ENCODE measurements around the gene HCST. TPM values are rescaled to one million over a fixed set of nuclear protein-coding genes. Genes with fewer than 3 reads are reported as not detected.
"Not testable (repeated sequence)": the region's sequence is repeated elsewhere in the genome, so short reads cannot be mapped to it uniquely, and the experiment has no call there.

The HCST gene
- 0.41 TPM for total RNA-seq

GRCh38 chr19:35901854-35902661 is at the start of gene HCST:
HCST (plus strand) TSS chr19:35902529; CDS start chr19:35902594, 65 bp downstream.
- FAIRE-seq (no peak), DNase-seq (ENCODE audit: low spot score in 2 of 2) (no peak)

- FAIRE-seq: no peak
- DNase-seq (ENCODE audit: low spot score in 2 of 2): peak in 1 of 2 donors; percentile 46
These were observed 49.1 kb upstream of the HCST start for GRCh38 chr19:35853038-35853756.

GRCh38 chr19:35856546-35857149 is 45.7 kb upstream of the HCST start, which contains the start of gene KIRREL2:
KIRREL2 (plus strand) TSS chr19:35856911; CDS start chr19:35857120, 209 bp downstream.
- FAIRE-seq (no peak), DNase-seq (ENCODE audit: low spot score in 2 of 2) (no peak)

GRCh38 chr19:35858311-35858710 is 44.0 kb upstream of the HCST start:
- FAIRE-seq (no peak), DNase-seq (ENCODE audit: low spot score in 2 of 2) (no peak)

- no peak for FAIRE-seq
These were observed 42.9 kb upstream of the HCST start for GRCh38 chr19:35859414-35859813.

GRCh38 chr19:35860436-35860817 is 41.9 kb upstream of the HCST start:
- FAIRE-seq (no peak), DNase-seq (ENCODE audit: low spot score in 2 of 2) (no peak)

More at GRCh38 chr19:35859414-35859813, 42.9 kb upstream of the HCST start:
- DNase-seq (ENCODE audit: low spot score in 2 of 2): no peak

- DNase-seq (ENCODE audit: low spot score in 2 of 2) (no peak), FAIRE-seq (no peak)
These were observed 41.3 kb upstream of the HCST start for GRCh38 chr19:35860818-35861639.

- DNase-seq (ENCODE audit: low spot score in 2 of 2) (no peak), FAIRE-seq (no peak)
These were observed 40.6 kb upstream of the HCST start for GRCh38 chr19:35861640-35862160.

- DNase-seq (ENCODE audit: low spot score in 2 of 2): no peak
- FAIRE-seq: no peak
These were observed 39.8 kb upstream of the HCST start for GRCh38 chr19:35862528-35862927.

- no peak for FAIRE-seq
- DNase-seq (ENCODE audit: low spot score in 2 of 2): no peak
These were observed 39.3 kb upstream of the HCST start for GRCh38 chr19:35863018-35863417.

- no peak for FAIRE-seq
- peak; percentile 81 to 88 for DNase-seq (ENCODE audit: low spot score in 2 of 2)
These were observed 34.0 kb upstream of the HCST start, which contains the start of gene APLP1 for GRCh38 chr19:35868172-35868822. APLP1 (plus strand) TSS chr19:35868574; CDS start chr19:35868637, 63 bp downstream.

- no peak for FAIRE-seq
These were observed 33.5 kb upstream of the HCST start for GRCh38 chr19:35868823-35869326.

GRCh38 chr19:35869327-35870123 is 32.8 kb upstream of the HCST start:
- DNase-seq (ENCODE audit: low spot score in 2 of 2) (peak; percentile 70 to 72), FAIRE-seq (no peak)

More at GRCh38 chr19:35868823-35869326, 33.5 kb upstream of the HCST start:
- DNase-seq (ENCODE audit: low spot score in 2 of 2): no peak

GRCh38 chr19:35870124-35870736 is 32.1 kb upstream of the HCST start:
- not testable (repeated sequence) for FAIRE-seq; DNase-seq (ENCODE audit: low spot score in 2 of 2)

- FAIRE-seq (no peak), DNase-seq (ENCODE audit: low spot score in 2 of 2) (no peak)
These were observed 31.5 kb upstream of the HCST start for GRCh38 chr19:35870798-35871197.

- FAIRE-seq (no peak), DNase-seq (ENCODE audit: low spot score in 2 of 2) (no peak)
These were observed 30.7 kb upstream of the HCST start for GRCh38 chr19:35871611-35872010.

- FAIRE-seq (no peak), DNase-seq (ENCODE audit: low spot score in 2 of 2) (no peak)
These were observed 30.1 kb upstream of the HCST start for GRCh38 chr19:35872180-35872579.

- DNase-seq (ENCODE audit: low spot score in 2 of 2) (no peak), FAIRE-seq (no peak)
These were observed 27.9 kb upstream of the HCST start for GRCh38 chr19:35874392-35874930.
